HepG2 (cell line): ENCODE data around the gene SAMMSON. TPM values are rescaled to one million over a fixed set of nuclear protein-coding genes. Genes with fewer than 3 reads are reported as not detected.

ENCODE experiments used
- ATAC-seq: fragments of 200-7000 bp; cut with Tn5 transposase; 3 replicates; pipeline ENCODE4 v1.9.1; 2020; ENCODE audit warnings: mild to moderate bottlenecking, moderate library complexity
- BruUV-seq: library from RNA; stranded (reverse); fragments of 400-500 nt; replicated peaks from 2 replicates; lab custom pipeline; 2021; lab: Mats Ljungman, UMichigan
- CTCF ChIA-PET: fragments of 300-600 bp; formaldehyde crosslinking; extraction: SDS; loops from one replicate; lab custom pipeline; 2021; ENCODE audit warnings: low total read pairs, inconsistent platforms, low intra/inter-chr PET ratio; lab: Yijun Ruan, JAX
- POLR2A ChIA-PET: fragments of 350-600 bp; sonication (Branson Sonifier 250); formaldehyde crosslinking; loops from one replicate; lab custom pipeline; 2020; ENCODE audit warnings: antibody characterized with exemption, inconsistent platforms; lab: Yijun Ruan, JAX
- DNase-seq: peaks from one replicate; pipeline ENCODE4 v3.0.0-alpha.2; 2015; ENCODE audit warnings: low spot score
- FAIRE-seq: peaks from 3 replicates; lab custom pipeline; 2011; peaks lifted over from hg19 to GRCh38; lab: Jason Lieb, UNC
- H2AFZ ChIP-seq: one replicate; pipeline ENCODE4 v1.6.1; 2011; ENCODE audit warnings: low read length, inconsistent platforms
- H3K27ac ChIP-seq: fragments of 300-600 bp; 3 replicates; pipeline ENCODE4 v1.8.0; 2011; ENCODE audit warnings: mixed run types, mild to moderate bottlenecking, mixed read lengths, low read length, inconsistent platforms; ENCODE audit not compliant: insufficient read depth; ENCODE audit errors: extremely low read length
- H3K27me3 ChIP-seq, 2 experiments: fragments of 200-600 bp in 1 of 2; 2 replicates in 1 of 2; 3 replicates in 1 of 2; pipeline versions ENCODE4 v1.6.0 to v1.8.0; 2011; ENCODE audit warnings: low read length in 2 of 2, mild to moderate bottlenecking in 2 of 2, moderate library complexity in 2 of 2, inconsistent platforms in 1 of 2; ENCODE audit not compliant: insufficient read depth in 2 of 2, control insufficient read depth in 1 of 2
- H3K36me3 ChIP-seq, 2 experiments: fragments of 200-600 bp in 1 of 2; replicated peaks in 1 of 2; 2 replicates in 1 of 2; 3 replicates in 1 of 2; pipeline versions ENCODE4 v1.5.1 to v1.8.0; 2011; ENCODE audit warnings: low read length in 2 of 2, inconsistent platforms in 1 of 2; ENCODE audit not compliant: insufficient read depth in 2 of 2, control insufficient read depth in 1 of 2
- H3K4me1 ChIP-seq: 2 replicates; pipeline ENCODE4 v1.5.1; 2012; ENCODE audit warnings: low read length, inconsistent platforms; ENCODE audit not compliant: insufficient read depth
- H3K4me2 ChIP-seq: 2 replicates; pipeline ENCODE4 v1.6.0; 2011; ENCODE audit warnings: low read depth, low read length, inconsistent platforms
- H3K4me3 ChIP-seq, 3 experiments: fragments of 200-600 bp in 1 of 3; sonication (generic), shearing (Covaris generic) in 1 of 3; replicated peaks in 1 of 3; 2 replicates each; pipeline ENCODE4 v1.5.1; 2011 to 2016; ENCODE audit warnings: low read length in 3 of 3, inconsistent platforms in 2 of 3, low read depth in 2 of 3, mild to moderate bottlenecking in 2 of 3, control low read depth in 1 of 3, mixed read lengths in 1 of 3; ENCODE audit not compliant: insufficient read depth in 1 of 3
- H3K79me2 ChIP-seq: one replicate; pipeline ENCODE4 v1.6.1; 2011; ENCODE audit warnings: low read length, inconsistent platforms; ENCODE audit not compliant: insufficient read depth
- H3K9ac ChIP-seq: 2 replicates; pipeline ENCODE4 v1.6.0; 2011; ENCODE audit warnings: mild to moderate bottlenecking, low read depth, low read length, inconsistent platforms; ENCODE audit not compliant: insufficient read depth
- H3K9me3 ChIP-seq: 2 replicates; pipeline ENCODE4 v1.5.1; 2012; ENCODE audit warnings: mild to moderate bottlenecking, low read length
- H4K20me1 ChIP-seq: 2 replicates; pipeline ENCODE4 v1.6.0; 2011; ENCODE audit warnings: inconsistent platforms, mild to moderate bottlenecking, low read length, moderate library complexity; ENCODE audit not compliant: insufficient read depth
- ARID2 ChIP-seq: sonication (generic); formaldehyde crosslinking; IDR thresholded peaks from 2 replicates; pipeline ENCODE4 v1.8.1; 2022; ENCODE audit warnings: mild to moderate bottlenecking, missing genetic modification reagents, borderline replicate concordance
- ATF1 ChIP-seq: IDR thresholded peaks from 2 replicates; pipeline ENCODE4 v1.6.1; 2016; ENCODE audit warnings: mild to moderate bottlenecking, control low read depth
- ATF3 ChIP-seq: sonication (generic); formaldehyde crosslinking; IDR thresholded peaks from 2 replicates; pipeline ENCODE4 v1.4.0; 2020; ENCODE audit warnings: missing genetic modification reagents
- BATF2 ChIP-seq: sonication (generic); formaldehyde crosslinking; IDR thresholded peaks from 2 replicates; pipeline ENCODE4 v1.8.0; 2022; ENCODE audit warnings: mild to moderate bottlenecking, missing genetic modification reagents, moderate library complexity
- CTCF ChIP-seq: sonication (generic); formaldehyde crosslinking; IDR thresholded peaks from 2 replicates; pipeline ENCODE4 v1.5.0; 2020; ENCODE audit warnings: mild to moderate bottlenecking, missing genetic modification reagents, moderate library complexity
- FOXO1 ChIP-seq: sonication (generic); formaldehyde crosslinking; IDR thresholded peaks from 2 replicates; pipeline ENCODE4 v1.4.0; 2020; ENCODE audit warnings: missing genetic modification reagents
- HCFC1 ChIP-seq: fragments of 150-350 bp; IDR thresholded peaks from 2 replicates; pipeline ENCODE4 v1.6.1; 2014; ENCODE audit warnings: low read depth, low read length
- HDAC2 ChIP-seq: sonication (generic); formaldehyde crosslinking; IDR thresholded peaks from 2 replicates; pipeline ENCODE4 v1.4.0; 2020; ENCODE audit warnings: missing genetic modification reagents
- MXD4 ChIP-seq: IDR thresholded peaks from 2 replicates; pipeline ENCODE4 v1.6.1; 2016; ENCODE audit warnings: mild to moderate bottlenecking, missing biosample characterization, missing genetic modification reagents
- NFE2 ChIP-seq: sonication (generic); formaldehyde crosslinking; IDR thresholded peaks from 2 replicates; pipeline ENCODE4 v1.4.0; 2020; ENCODE audit warnings: missing genetic modification reagents
- PAF1 ChIP-seq: IDR thresholded peaks from 2 replicates; pipeline ENCODE4 v1.6.1; 2016; ENCODE audit warnings: missing genetic modification reagents, missing compliant biosample characterization
- PAX8 ChIP-seq: sonication (generic); formaldehyde crosslinking; IDR thresholded peaks from 2 replicates; pipeline ENCODE4 v1.8.0; 2022; ENCODE audit warnings: mild to moderate bottlenecking, missing genetic modification reagents, borderline replicate concordance
- PBX3 ChIP-seq: sonication (generic); formaldehyde crosslinking; IDR thresholded peaks from 2 replicates; pipeline ENCODE4 v1.8.1; 2023; ENCODE audit warnings: missing genetic modification reagents, inconsistent platforms, borderline replicate concordance
- RAD21 ChIP-seq: fragments of 450-650 bp; formaldehyde crosslinking; IDR thresholded peaks from 2 replicates; pipeline ENCODE4 v1.5.0; 2020; ENCODE audit warnings: mild to moderate bottlenecking
- STAG1 ChIP-seq: sonication (generic); formaldehyde crosslinking; IDR thresholded peaks from 2 replicates; pipeline ENCODE4 v1.4.0; 2020; ENCODE audit warnings: missing genetic modification reagents
- THYN1 ChIP-seq: sonication (generic); formaldehyde crosslinking; IDR thresholded peaks from 2 replicates; pipeline ENCODE4 v1.8.1; 2023; ENCODE audit warnings: low read depth, mild to moderate bottlenecking, moderate library complexity, missing genetic modification reagents, borderline replicate concordance
- ZNF138 ChIP-seq: sonication (generic); formaldehyde crosslinking; IDR thresholded peaks from 2 replicates; pipeline ENCODE4 v1.5.0; 2020; ENCODE audit warnings: mild to moderate bottlenecking, low read depth, missing genetic modification reagents
- ZNF530 ChIP-seq: sonication (generic); formaldehyde crosslinking; IDR thresholded peaks from 2 replicates; pipeline ENCODE4 v1.5.0; 2020; ENCODE audit warnings: low read depth, mild to moderate bottlenecking, missing genetic modification reagents
- ZNF607 ChIP-seq: sonication (generic); formaldehyde crosslinking; IDR thresholded peaks from 2 replicates; pipeline ENCODE4 v1.5.1; 2020; ENCODE audit warnings: missing genetic modification reagents, mild to moderate bottlenecking, borderline replicate concordance
- ZNF639 ChIP-seq: conservative IDR thresholded peaks from 2 replicates; pipeline ENCODE4 v1.6.1; 2018; ENCODE audit warnings: missing genetic modification reagents
- ZNF75D ChIP-seq: sonication (generic); formaldehyde crosslinking; IDR thresholded peaks from 2 replicates; pipeline ENCODE4 v1.8.1; 2023; ENCODE audit warnings: missing genetic modification reagents, mild to moderate bottlenecking, borderline replicate concordance
- WGBS: methylation state at CpG from one replicate; pipeline ENCODE4 v1.1.6; 2017; ENCODE audit warnings: low lambda C conversion rate; 5-methylcytosine and 5-hydroxymethylcytosine counted together
- in situ Hi-C: cut with HindIII; loops from 2 replicates; pipeline ENCODE4 v1.10.0; 2017; ENCODE audit warnings: low pct_unique_long_range_greater_than_20kb; ENCODE audit not compliant: extremely low pct_ligation_motif_present
- intact Hi-C: fragments of 100-400 bp; cut with micrococcal nuclease; formaldehyde crosslinking; loops from one replicate; pipeline ENCODE4 v1.10.0; 2022; ENCODE audit not compliant: unreplicated experiment
- polyA plus RNA-seq, 8 experiments: library from polyadenylated mRNA; depleted of rRNA in 3 of 8; stranded (reverse) in 7 of 8; unstranded in 1 of 8; fragments of >200 nt; fragmentation: Illumina TruSeq in 4 of 8; extraction: Trizol in 4 of 8; gene quantifications; 2 replicates each; pipeline versions ENCODE4 v1.2.1 to v1.2.3, GENCODE V29; 2011 to 2016; ENCODE audit warnings: low read depth in 4 of 8, missing spikeins in 1 of 8, mixed read lengths in 1 of 8; ENCODE audit not compliant: insufficient read depth in 1 of 8
- total RNA-seq, 5 experiments: library from RNA; depleted of rRNA; stranded (reverse); fragments of >200 nt; fragmentation: Illumina TruSeq; extraction: Trizol; gene quantifications; 2 replicates each; pipeline ENCODE4 v1.2.3, GENCODE V29; 2016; ENCODE audit warnings: low read depth in 1 of 5

Gene SAMMSON
- total and polyA plus RNA-seq, 2 of the 13 experiments (the other 11 are each of a cell fraction or from before 2014, with no cell fraction given): not detected

GRCh38 chr3:70064194-70064779, 64.8 kb downstream of the SAMMSON start:
- WGBS: 21% methylated on average over 5 of the region's 5 CpGs
- peak; percentile 75 for FAIRE-seq
- TF ChIP-seq PAX8 (CRISPR knock-in tag) (no peak), HDAC2 (CRISPR knock-in tag) (no peak), ZNF75D (CRISPR knock-in tag) (no peak), RAD21 (CRISPR knock-in tag) (peak; percentile 45; the same call in 1 of the 2 replicates), CTCF (CRISPR knock-in tag) (peak; percentile 71), PBX3 (CRISPR knock-in tag) (no peak), ATF3 (CRISPR knock-in tag) (no peak), MXD4 (no peak), FOXO1 (CRISPR knock-in tag) (no peak), ZNF607 (CRISPR knock-in tag) (no peak), ARID2 (CRISPR knock-in tag) (no peak), BATF2 (CRISPR knock-in tag) (no peak), STAG1 (CRISPR knock-in tag) (peak; percentile 70), ATF1 (CRISPR knock-in tag) (no peak), PAF1 (CRISPR knock-in tag) (no peak), NFE2 (CRISPR knock-in tag) (no peak), THYN1 (CRISPR knock-in tag) (no peak), HCFC1 (no peak), ZNF530 (CRISPR knock-in tag) (no peak), ZNF138 (CRISPR knock-in tag) (no peak), ZNF639 (no peak)

More at GRCh38 chr3:70064194-70064779, 64.8 kb downstream of the SAMMSON start:
- no TSS peak for BruUV-seq
- Histone ChIP-seq H2AFZ (no peak overlapping the region), H3K9me3 (no peaks in the 10 kb centered on the region), H3K27me3 (no peaks in the 10 kb centered on the region), H3K4me1 (no peaks in the 10 kb centered on the region), H3K79me2 (no peaks in the 10 kb centered on the region), H3K9ac (no peak overlapping the region), H4K20me1 (no peaks in the 10 kb centered on the region), H3K27ac (no peak overlapping the region), H3K36me3 (no peaks in the 10 kb centered on the region), H3K4me2 (no peak overlapping the region), H3K4me3 (no peak overlapping the region)
- DNase-seq (peak; percentile 27), ATAC-seq (no peak)
- in situ Hi-C loops (loop anchor here (10.0 kb wide), 2 partner anchors 291 to 1591 kb away; no protein-coding TSS in a partner anchor), intact Hi-C loops (loop anchor here (1.0 to 5.0 kb wide), 4 partner anchors 44 to 1589 kb away; no protein-coding TSS in a partner anchor)
- ChIA-PET CTCF (interaction anchor here (1.2 to 1.7 kb wide), 3 partner anchors 295 to 1616 kb away, joined by 3 to 17 read pairs (median 9); no protein-coding TSS in a partner anchor), POLR2A (no interaction called here)
